HEK293 (cell line): ENCODE data around the gene SPIRE1.

ENCODE experiments used
- CTCF ChIA-PET: fragments of 350-600 bp; formaldehyde crosslinking; extraction: SDS; loops from one replicate; lab custom pipeline; 2021; ENCODE audit warnings: antibody characterized with exemption; lab: Yijun Ruan, JAX
- POLR2A ChIA-PET: fragments of 300-600 bp; formaldehyde crosslinking; extraction: SDS; loops from one replicate; lab custom pipeline; 2020; ENCODE audit warnings: antibody characterized with exemption, inconsistent platforms; lab: Yijun Ruan, JAX
- H3K27ac ChIP-seq: fragments of 200-500 bp; sonication (Bioruptor generic); 2 replicates; pipeline ENCODE4 v1.5.1; 2014; ENCODE audit warnings: low read depth, low read length, control low read depth, inconsistent platforms; ENCODE audit errors: extremely low read depth
- H3K36me3 ChIP-seq, 2 experiments: fragments of 200-500 bp in 1 of 2; sonication (Bioruptor generic) in 1 of 2; 1 replicate in 1 of 2; 2 replicates in 1 of 2; pipeline ENCODE4 v1.5.1; 2014 to 2017; ENCODE audit warnings: inconsistent platforms in 2 of 2, low read length in 2 of 2; ENCODE audit not compliant: control insufficient read depth in 2 of 2, insufficient read depth in 1 of 2
- H3K4me1 ChIP-seq: fragments of 200-500 bp; sonication (Bioruptor generic); 2 replicates; pipeline ENCODE4 v1.5.1; 2014; ENCODE audit warnings: mild to moderate bottlenecking, low read length, inconsistent platforms; ENCODE audit not compliant: control insufficient read depth, insufficient read depth
- H3K4me3 ChIP-seq: 2 replicates; pipeline ENCODE4 v1.5.1; 2011; ENCODE audit warnings: low read depth, mild to moderate bottlenecking, control low read depth, low read length, moderate library complexity
- H3K9me3 ChIP-seq: fragments of 200-500 bp; sonication (Bioruptor generic); 2 replicates; pipeline ENCODE4 v1.5.1; 2014; ENCODE audit warnings: low read depth, low read length, inconsistent platforms; ENCODE audit not compliant: control insufficient read depth, insufficient read depth
- CTCF ChIP-seq: fragments of 450-650 bp; formaldehyde crosslinking; IDR thresholded peaks from 2 replicates; pipeline ENCODE4 v1.5.1; 2016; ENCODE audit warnings: missing biosample characterization, missing genetic modification characterization
- EGR2 ChIP-seq: fragments of 450-650 bp; formaldehyde crosslinking; IDR thresholded peaks from 2 replicates; pipeline ENCODE4 v1.5.1; 2016; ENCODE audit warnings: low read depth, missing biosample characterization, missing genetic modification characterization
- GFI1B ChIP-seq: fragments of 450-650 bp; formaldehyde crosslinking; IDR thresholded peaks from 2 replicates; pipeline ENCODE4 v1.5.1; 2016; ENCODE audit warnings: missing biosample characterization, missing genetic modification characterization
- KLF7 ChIP-seq: fragments of 450-650 bp; formaldehyde crosslinking; IDR thresholded peaks from 2 replicates; pipeline ENCODE4 v1.5.1; 2016; ENCODE audit warnings: missing biosample characterization, missing genetic modification characterization, borderline replicate concordance
- KLF8 ChIP-seq: fragments of 450-650 bp; formaldehyde crosslinking; IDR thresholded peaks from 2 replicates; pipeline ENCODE4 v1.5.1; 2016; ENCODE audit warnings: missing biosample characterization, missing genetic modification characterization
- MEIS1 ChIP-seq: sonication (generic); formaldehyde crosslinking; IDR thresholded peaks from 2 replicates; pipeline ENCODE4 v1.8.1; 2022; ENCODE audit warnings: missing genetic modification reagents, mild to moderate bottlenecking, borderline replicate concordance
- TRIM28 ChIP-seq: IDR thresholded peaks from 2 replicates; pipeline ENCODE4 v1.6.1; 2011; ENCODE audit warnings: low read length, control low read depth, borderline replicate concordance
- ZBTB1 ChIP-seq: fragments of 450-650 bp; formaldehyde crosslinking; IDR thresholded peaks from 2 replicates; pipeline ENCODE4 v1.5.1; 2016; ENCODE audit warnings: missing biosample characterization, missing genetic modification characterization
- ZBTB48 ChIP-seq: fragments of 450-650 bp; formaldehyde crosslinking; IDR thresholded peaks from 2 replicates; pipeline ENCODE4 v1.5.1; 2016; ENCODE audit warnings: missing biosample characterization, missing genetic modification characterization
- ZBTB6 ChIP-seq: fragments of 450-650 bp; formaldehyde crosslinking; IDR thresholded peaks from 2 replicates; pipeline ENCODE4 v1.5.1; 2017; ENCODE audit warnings: missing biosample characterization, missing genetic modification characterization
- ZFHX2 ChIP-seq: fragments of 450-650 bp; formaldehyde crosslinking; conservative IDR thresholded peaks from 2 replicates; pipeline ENCODE4 v1.5.1; 2016; ENCODE audit warnings: missing biosample characterization, missing genetic modification characterization
- ZFP41 ChIP-seq: fragments of 450-650 bp; formaldehyde crosslinking; IDR thresholded peaks from 2 replicates; pipeline ENCODE4 v1.5.1; 2016; ENCODE audit warnings: missing biosample characterization, missing genetic modification characterization, borderline replicate concordance
- ZNF16 ChIP-seq: fragments of 450-650 bp; formaldehyde crosslinking; IDR thresholded peaks from 2 replicates; pipeline ENCODE4 v1.5.1; 2016; ENCODE audit warnings: low read depth, missing biosample characterization, missing genetic modification characterization
- ZNF19 ChIP-seq: fragments of 450-650 bp; formaldehyde crosslinking; IDR thresholded peaks from 2 replicates; pipeline ENCODE4; 2016; ENCODE audit warnings: missing biosample characterization, missing genetic modification characterization, low read depth
- ZNF223 ChIP-seq: fragments of 450-650 bp; formaldehyde crosslinking; IDR thresholded peaks from 2 replicates; pipeline ENCODE4 v1.5.1; 2016; ENCODE audit warnings: missing biosample characterization, missing genetic modification characterization
- ZNF302 ChIP-seq: fragments of 450-650 bp; formaldehyde crosslinking; IDR thresholded peaks from 2 replicates; pipeline ENCODE4 v1.5.1; 2016; ENCODE audit warnings: missing biosample characterization, missing genetic modification characterization, low read depth
- ZNF585B ChIP-seq: fragments of 450-650 bp; formaldehyde crosslinking; IDR thresholded peaks from 2 replicates; pipeline ENCODE4 v1.5.1; 2016; ENCODE audit warnings: missing biosample characterization, missing genetic modification characterization
- ZNF830 ChIP-seq: fragments of 450-650 bp; IDR thresholded peaks from 2 replicates; pipeline ENCODE4 v1.5.0; 2018; ENCODE audit warnings: missing biosample characterization, missing genetic modification characterization, low read depth, mild to moderate bottlenecking, moderate library complexity
- ZSCAN16 ChIP-seq: fragments of 450-650 bp; formaldehyde crosslinking; IDR thresholded peaks from 2 replicates; pipeline ENCODE4 v1.5.1; 2016; ENCODE audit warnings: missing biosample characterization, missing genetic modification characterization
- ZXDB ChIP-seq: fragments of 450-650 bp; formaldehyde crosslinking; IDR thresholded peaks from 2 replicates; pipeline ENCODE4 v1.5.1; 2016; ENCODE audit warnings: missing biosample characterization, missing genetic modification characterization
- TF ChIP-seq, protein P1 (sequence below): sonication (generic); formaldehyde crosslinking; IDR thresholded peaks from 2 replicates; pipeline ENCODE4 v1.8.1; 2022; ENCODE audit warnings: mild to moderate bottlenecking, moderate library complexity, missing genetic modification reagents
- TF ChIP-seq, protein P2 (sequence below): fragments of 450-650 bp; formaldehyde crosslinking; IDR thresholded peaks from 2 replicates; pipeline ENCODE4 v1.5.1; 2016; ENCODE audit warnings: missing biosample characterization, missing genetic modification characterization, low read depth

SPIRE1 gene

GRCh38 chr18:12422936-12423335 is 235.0 kb downstream of the SPIRE1 start:
- POLR2A ChIA-PET, result interaction anchor here (0.8 to 2.2 kb wide), 2 partner anchors 15 to 91 kb away, joined by 3 to 10 read pairs; partner anchors contain the start of gene PRELID3A
- peak; percentile 17; the same call in 1 of the 2 replicates for TF ChIP-seq ZBTB6 (tag by site-specific recombination)
- TF ChIP-seq ZNF830 (tag by site-specific recombination), result no peak
- no peak for TF ChIP-seq ZBTB1 (tag by site-specific recombination)
- no peak for TF ChIP-seq MEIS1 (CRISPR knock-in tag)
- peak; percentile 68 for TF ChIP-seq ZFHX2 (tag by site-specific recombination)
- no peak for TF ChIP-seq ZFP41 (tag by site-specific recombination)
- no peak for TF ChIP-seq KLF7 (tag by site-specific recombination)
- peak; percentile 89 for TF ChIP-seq CTCF (tag by site-specific recombination)
- TF ChIP-seq, protein P1, sequence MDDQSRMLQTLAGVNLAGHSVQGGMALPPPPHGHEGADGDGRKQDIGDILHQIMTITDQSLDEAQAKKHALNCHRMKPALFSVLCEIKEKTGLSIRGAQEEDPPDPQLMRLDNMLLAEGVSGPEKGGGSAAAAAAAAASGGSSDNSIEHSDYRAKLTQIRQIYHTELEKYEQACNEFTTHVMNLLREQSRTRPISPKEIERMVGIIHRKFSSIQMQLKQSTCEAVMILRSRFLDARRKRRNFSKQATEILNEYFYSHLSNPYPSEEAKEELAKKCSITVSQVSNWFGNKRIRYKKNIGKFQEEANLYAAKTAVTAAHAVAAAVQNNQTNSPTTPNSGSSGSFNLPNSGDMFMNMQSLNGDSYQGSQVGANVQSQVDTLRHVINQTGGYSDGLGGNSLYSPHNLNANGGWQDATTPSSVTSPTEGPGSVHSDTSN (CRISPR knock-in tag), result no peak
- no peak for TF ChIP-seq ZNF19 (tag by site-specific recombination)
- TF ChIP-seq ZNF223 (tag by site-specific recombination), result no peak
- no peak for TF ChIP-seq ZXDB (tag by site-specific recombination)
- no peak for TF ChIP-seq TRIM28
- TF ChIP-seq ZNF16 (tag by site-specific recombination), result peak; percentile 29; the same call in 1 of the 2 replicates
- TF ChIP-seq KLF8 (tag by site-specific recombination), result no peak
- no peak for TF ChIP-seq ZNF302
- no peak for TF ChIP-seq ZSCAN16 (tag by site-specific recombination)
- TF ChIP-seq ZNF585B (tag by site-specific recombination), result no peak
- no peak for TF ChIP-seq ZBTB48
- peak; percentile 56; the same call in 1 of the 2 replicates for TF ChIP-seq EGR2
- no peak for TF ChIP-seq GFI1B (tag by site-specific recombination)

DNA sequence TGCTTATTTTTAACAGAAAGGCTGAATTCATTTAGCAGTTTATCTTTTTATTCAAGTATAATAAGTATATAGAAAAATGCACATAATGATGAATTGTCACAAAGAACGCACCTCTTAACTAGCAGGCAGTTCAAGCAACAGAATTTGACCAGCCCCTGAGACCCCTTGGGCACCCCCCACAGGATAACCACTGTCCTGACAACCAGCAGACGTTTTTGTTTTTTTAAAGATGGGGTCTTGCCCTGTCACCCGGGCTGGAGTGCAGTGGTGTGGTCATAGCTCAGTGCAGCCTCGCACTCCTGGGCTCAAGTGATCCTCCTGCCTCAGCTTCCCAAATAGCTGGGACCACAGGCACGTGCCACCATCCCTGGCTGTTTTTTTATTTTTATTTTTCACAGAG is 236.2 kb downstream of the SPIRE1 start:
- Histone ChIP-seq H3K27ac (no peak overlapping the region), H3K9me3 (no peaks in the 10 kb centered on the region), H3K4me3 (no peak overlapping the region), H3K36me3 (peaks cover 0 to 3% of the 10 kb centered on the region in 2 experiments; a peak in 1 of 3 replicates), H3K4me1 (no peaks in the 10 kb centered on the region)
- POLR2A ChIA-PET, result interaction anchor here (0.7 kb wide), 1 partner anchor 44 kb away, joined by 5 read pairs; the partner anchor contains the start of gene AFG3L2
- TF ChIP-seq ZBTB1 (tag by site-specific recombination) (no peak), CTCF (tag by site-specific recombination) (peak; percentile 7; the same call in 1 of the 2 replicates)
- TF ChIP-seq, protein P2, sequence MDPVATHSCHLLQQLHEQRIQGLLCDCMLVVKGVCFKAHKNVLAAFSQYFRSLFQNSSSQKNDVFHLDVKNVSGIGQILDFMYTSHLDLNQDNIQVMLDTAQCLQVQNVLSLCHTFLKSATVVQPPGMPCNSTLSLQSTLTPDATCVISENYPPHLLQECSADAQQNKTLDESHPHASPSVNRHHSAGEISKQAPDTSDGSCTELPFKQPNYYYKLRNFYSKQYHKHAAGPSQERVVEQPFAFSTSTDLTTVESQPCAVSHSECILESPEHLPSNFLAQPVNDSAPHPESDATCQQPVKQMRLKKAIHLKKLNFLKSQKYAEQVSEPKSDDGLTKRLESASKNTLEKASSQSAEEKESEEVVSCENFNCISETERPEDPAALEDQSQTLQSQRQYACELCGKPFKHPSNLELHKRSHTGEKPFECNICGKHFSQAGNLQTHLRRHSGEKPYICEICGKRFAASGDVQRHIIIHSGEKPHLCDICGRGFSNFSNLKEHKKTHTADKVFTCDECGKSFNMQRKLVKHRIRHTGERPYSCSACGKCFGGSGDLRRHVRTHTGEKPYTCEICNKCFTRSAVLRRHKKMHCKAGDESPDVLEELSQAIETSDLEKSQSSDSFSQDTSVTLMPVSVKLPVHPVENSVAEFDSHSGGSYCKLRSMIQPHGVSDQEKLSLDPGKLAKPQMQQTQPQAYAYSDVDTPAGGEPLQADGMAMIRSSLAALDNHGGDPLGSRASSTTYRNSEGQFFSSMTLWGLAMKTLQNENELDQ (tag by site-specific recombination), result no peak
- CTCF ChIA-PET, result interaction anchor here (0.5 kb wide), 1 partner anchor 216 kb away, joined by 3 read pairs; no protein-coding TSS in a partner anchor

More at GRCh38 chr18:12422936-12423335, 235.0 kb downstream of the SPIRE1 start:
- no peaks in the 10 kb centered on the region for H3K4me1 ChIP-seq
- H3K9me3 ChIP-seq, result no peaks in the 10 kb centered on the region
- peaks cover 3 to 4% of the 10 kb centered on the region in 2 experiments; a peak in 2 of 3 replicates for H3K36me3 ChIP-seq
- H3K27ac ChIP-seq, result no peak overlapping the region
- CTCF ChIA-PET, result interaction anchor here (0.6 to 2.6 kb wide), 5 partner anchors 11 to 254 kb away, joined by 3 to 10 read pairs (median 3); no protein-coding TSS in a partner anchor
- no peak overlapping the region for H3K4me3 ChIP-seq
